Endometrium (tissue), 2 donors: ENCODE measurements around the gene ANKRA2.

Experiments
- FAIRE-seq: peaks from 2 replicates; lab custom pipeline; 2012; peaks lifted over from hg19 to GRCh38; lab: Jason Lieb, UNC
- donor health status: control.
- donor health status: control.

ANKRA2 gene, protein sequence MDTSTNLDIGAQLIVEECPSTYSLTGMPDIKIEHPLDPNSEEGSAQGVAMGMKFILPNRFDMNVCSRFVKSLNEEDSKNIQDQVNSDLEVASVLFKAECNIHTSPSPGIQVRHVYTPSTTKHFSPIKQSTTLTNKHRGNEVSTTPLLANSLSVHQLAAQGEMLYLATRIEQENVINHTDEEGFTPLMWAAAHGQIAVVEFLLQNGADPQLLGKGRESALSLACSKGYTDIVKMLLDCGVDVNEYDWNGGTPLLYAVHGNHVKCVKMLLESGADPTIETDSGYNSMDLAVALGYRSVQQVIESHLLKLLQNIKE

GRCh38 chr5:73565139-73565968 lies at the start of gene ANKRA2, which contains the start of gene UTP15:
Gene ANKRA2, minus strand, starts transcription at chr5:73565639. Its CDS starts 2,758 bp downstream, at chr5:73562881.
Gene UTP15, plus strand, starts transcription at chr5:73565743. Its CDS starts 1,602 bp downstream, at chr5:73567345.
- peak; percentile 93 for FAIRE-seq

DNA sequence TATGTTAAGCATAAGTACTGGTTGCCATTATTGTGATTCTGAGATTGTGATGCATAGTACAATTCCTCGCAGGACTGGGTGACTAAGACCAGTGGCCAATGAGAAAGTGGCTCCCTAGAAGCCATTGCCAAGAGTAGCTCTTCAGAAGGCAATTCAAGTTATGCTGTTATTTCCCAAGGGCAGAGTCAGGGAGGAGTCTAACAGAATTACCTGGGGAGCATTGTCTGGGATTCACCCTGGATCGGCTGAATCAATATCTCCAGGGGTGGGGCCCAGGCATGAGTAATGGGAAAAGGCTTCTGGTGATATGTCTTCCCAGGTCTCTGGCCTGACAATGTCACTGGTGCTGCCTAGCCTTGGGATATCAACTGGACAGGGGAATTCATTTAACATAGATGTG lies 49.6 kb upstream of the ANKRA2 start:
- FAIRE-seq, result no peak

DNA sequence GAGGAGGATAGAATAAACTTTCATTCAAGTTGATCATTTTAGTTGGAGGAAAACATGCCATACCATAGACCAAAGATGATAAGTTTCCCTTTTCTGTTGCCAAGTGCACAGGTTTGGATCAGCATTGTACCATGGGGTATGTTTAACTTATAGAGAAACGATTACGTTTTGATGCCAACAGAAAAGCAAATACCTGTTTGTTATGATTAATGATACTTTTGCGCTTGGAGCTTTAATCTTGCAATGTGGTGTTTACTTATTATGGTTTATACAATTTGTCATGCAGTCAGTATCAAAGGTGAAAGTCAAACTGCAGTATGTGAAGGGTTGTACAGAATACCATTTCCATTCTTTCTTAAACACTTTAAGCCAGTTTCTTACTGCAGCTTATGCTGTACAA lies 47.4 kb upstream of the ANKRA2 start:
- FAIRE-seq, result no peak

DNA sequence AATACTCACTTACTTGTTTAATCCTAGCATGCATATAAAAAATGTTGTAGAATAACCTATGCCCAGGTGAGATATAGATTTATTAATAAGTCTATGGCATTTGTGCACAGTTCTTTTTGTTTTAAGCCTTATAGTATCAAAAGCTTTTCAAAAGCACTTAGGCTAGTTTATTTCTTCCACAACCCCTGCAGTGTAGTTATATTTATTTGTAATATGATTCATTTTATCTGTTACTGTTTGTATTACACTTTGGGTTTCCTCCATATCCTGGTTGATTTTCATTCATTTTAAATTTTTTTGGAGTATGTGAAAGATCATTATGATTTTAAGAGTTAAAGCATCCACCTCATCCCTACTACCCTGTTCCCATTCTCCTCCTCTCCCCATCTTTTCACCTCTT lies 41.8 kb upstream of the ANKRA2 start:
- no peak for FAIRE-seq

- FAIRE-seq, result no peak
Measured at GRCh38 chr5:73606206-73606753, 40.8 kb upstream of the ANKRA2 start.

DNA sequence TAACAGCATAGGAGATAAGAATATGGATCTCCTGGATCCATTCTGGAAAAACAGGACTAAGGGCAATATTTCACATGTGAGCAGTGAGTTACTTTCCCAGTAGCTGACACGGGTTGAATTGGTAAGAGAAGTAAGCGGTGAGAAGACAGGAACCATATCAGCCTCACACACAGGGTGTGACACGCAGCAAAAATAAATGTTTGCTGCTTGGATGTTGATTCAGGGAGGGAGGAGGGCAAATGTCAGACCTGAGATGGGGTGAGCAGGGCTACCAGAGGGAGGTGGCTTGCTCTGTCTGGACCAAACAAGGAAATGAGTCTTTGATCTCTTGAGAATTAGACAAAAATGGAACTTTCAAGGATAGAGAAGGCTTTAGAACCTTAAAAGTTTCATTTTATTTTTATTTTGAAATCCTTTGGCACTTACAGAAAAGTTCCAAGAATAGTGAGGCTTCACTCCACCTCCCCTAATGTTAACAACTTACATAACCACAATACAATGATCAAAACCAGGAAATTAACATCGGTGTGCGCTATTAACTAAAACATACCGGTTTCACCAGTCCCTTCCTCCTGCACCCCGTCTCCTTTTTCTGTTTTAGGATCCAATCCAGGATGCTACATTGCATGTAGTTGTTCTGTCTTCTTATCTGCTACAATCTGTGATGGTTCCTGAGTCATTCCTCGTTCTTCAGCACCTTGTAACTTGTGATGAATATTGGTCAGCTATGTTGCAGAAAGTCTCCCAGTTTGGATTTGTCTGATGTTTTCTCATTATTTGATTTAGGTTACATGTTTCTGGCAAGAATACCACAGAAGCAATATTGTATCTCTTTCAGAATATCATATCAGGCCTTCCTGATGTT lies 40.0 kb upstream of the ANKRA2 start:
- FAIRE-seq, result no peak

- no peak for FAIRE-seq
Measured at GRCh38 chr5:73603998-73604397, 38.6 kb upstream of the ANKRA2 start.

DNA sequence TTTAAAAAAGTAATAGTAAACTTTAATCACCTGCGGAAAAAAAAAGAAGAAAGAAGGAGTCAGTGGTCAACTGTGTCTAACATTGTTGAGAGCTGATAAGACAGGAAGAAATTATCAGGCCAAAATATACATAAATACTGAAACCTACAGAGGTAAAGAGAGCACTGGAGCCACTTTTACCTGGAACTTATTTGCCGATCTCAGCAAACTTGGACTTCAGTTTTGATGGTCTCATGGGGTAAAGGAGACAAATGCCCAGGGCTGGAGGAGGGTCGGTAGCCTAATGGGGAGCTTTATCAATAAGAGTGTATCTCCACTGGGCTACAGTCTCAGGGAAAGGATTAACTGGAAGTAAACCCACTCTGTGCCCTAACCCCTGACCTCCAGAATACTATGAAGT lies 33.9 kb upstream of the ANKRA2 start:
- FAIRE-seq, result no peak

DNA sequence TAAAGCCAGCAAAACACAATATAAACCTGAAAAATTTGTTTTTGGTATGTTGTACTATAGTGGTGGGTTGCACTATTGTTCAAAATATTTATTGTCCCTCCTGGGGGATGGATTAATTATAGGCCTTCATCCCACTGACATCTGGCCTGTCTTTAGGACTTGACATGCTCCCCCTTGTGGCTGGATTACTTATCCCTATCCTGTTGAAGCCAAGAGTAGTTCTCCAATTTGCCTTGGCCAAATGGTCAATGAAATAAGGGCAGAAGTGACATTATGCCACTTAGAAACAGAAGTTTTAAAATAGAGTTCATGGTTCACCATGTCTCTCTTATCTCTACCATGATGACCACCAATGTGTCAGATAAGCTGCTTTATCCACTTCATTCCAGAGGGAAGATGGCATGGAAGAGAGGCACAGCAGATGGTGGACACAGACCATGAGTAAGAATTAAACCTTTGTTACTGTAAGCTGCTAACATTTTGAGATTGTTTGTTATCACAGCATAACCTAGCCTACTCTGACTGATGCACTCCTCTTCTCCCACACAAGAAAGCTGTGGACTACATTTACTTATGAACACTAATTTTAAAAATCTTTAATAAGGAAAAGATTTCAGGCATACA lies 31.4 kb upstream of the ANKRA2 start:
- FAIRE-seq, result no peak

DNA sequence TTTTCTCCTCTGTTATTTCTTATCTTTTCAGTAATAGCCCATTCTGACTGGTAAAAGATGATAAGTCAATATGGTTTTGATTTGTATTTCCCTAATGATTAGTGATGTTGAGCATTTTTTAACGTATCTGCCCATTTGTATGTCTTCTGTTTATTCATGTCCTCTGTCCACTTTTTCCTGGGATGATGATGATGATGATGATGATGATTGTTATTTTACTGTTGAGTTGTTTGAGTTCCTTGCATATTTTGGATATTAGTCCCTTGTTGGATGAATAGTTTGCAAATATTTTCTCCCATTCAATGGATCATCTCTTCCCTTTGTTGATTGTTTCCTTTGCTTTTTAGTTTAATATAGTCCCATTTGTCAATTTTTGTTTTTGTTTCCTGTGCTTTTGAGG lies 27.1 kb upstream of the ANKRA2 start:
- no peak for FAIRE-seq

- FAIRE-seq, result no peak
Measured at GRCh38 chr5:73591698-73592501, 26.5 kb upstream of the ANKRA2 start.

DNA sequence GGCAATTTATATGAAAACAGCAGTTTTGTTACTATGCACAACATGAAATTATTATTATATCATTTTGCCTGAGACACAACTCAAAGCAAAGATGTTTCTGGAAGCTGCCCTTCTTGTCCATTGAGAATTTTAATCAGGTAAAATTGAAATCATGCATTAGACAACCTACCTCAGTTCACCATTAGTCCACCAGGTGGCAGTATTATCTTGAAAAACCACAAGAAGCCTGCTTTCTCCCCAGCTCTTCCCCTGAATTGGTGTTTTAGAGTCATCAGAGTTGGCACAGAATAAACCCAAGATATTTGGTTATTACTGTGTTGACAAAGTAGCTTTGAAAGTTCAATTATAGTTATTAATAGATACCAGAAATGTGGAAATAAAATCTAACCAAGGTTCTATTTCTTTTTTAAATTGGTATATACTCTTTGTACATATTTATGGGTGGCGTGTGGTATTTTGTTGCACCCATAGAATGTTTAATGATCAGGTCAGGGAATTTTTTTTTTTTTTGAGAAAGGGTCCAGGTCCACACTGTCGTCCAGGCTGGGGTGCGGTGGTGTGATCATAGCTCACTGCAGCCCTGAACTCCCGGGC lies 25.8 kb upstream of the ANKRA2 start:
- peak; percentile 92 for FAIRE-seq

GRCh38 chr5:73587923-73588322 lies 22.5 kb upstream of the ANKRA2 start:
- FAIRE-seq, result no peak

DNA sequence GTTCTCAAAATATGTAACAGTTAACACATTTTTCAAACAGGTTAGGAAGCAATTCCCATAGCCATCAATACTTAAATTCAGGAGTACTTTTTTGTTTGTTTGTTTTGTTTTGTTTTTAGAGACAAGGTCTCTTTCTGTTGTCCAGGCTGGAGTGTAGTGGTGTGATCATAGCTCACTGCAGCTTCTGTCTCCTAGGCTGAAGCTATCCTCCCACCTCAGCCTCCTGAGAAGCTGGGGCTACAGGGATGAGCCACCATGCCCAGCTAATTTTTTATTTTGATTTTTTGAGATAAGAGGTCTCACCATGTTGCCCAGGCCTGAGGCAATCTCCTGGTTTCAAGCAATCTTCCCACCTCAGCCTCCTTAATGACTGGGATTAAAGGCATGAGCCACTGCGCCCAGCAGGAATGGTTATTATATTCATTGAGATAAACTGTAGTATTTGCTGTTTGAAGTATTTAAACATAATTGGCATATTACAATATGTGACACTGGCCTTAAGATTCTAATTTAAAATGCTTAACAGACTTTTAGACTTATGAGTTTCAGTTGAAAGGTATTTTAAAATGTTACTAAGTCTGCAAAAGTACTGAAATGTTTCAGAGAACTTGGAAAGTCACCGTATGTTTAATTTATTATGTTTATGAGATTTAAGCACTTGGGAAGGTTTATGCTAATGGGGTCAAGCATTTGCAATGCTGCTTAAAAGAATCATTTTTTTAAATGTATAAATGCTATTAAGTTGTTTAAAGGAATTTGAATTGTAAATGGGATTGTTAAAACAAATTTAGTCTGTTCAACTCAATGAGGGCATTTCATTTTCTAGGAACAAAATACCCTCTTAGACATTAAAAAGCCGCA lies 17.1 kb upstream of the ANKRA2 start:
- FAIRE-seq, result no peak

DNA sequence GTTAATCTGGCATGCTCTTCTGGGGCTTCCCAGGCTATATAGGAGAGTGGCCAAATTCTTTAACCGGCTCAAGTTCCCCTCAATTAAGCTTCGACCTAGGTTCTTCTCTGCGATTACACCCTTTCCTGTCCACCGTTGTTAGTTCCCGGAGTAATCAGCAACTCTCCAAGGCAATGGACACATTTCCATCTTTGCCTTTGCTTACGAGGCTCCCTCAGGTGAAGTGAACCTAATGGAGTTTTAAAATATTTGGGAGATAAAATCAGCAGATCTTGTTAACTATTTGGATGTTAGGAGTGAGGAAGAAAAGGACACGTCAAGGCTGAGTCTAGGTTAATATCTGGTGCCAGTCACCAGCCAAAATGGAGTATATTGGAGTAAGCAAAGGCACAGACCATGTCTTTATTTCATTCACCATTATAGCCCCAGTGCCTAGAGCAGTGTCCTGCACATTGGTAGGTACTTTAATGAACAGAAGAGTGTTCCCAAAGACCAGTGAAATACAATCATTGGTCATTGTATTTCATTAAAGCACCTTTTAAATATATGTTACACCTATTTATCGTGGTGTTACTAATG lies 619 bp upstream of the ANKRA2 start:
- FAIRE-seq, result no peak

GRCh38 chr5:73564675-73565074 lies 764 bp downstream of the ANKRA2 start:
- FAIRE-seq, result no peak

GRCh38 chr5:73564018-73564417 lies 1.4 kb downstream of the ANKRA2 start:
- FAIRE-seq, result no peak

GRCh38 chr5:73558950-73559349 lies 6.5 kb downstream of the ANKRA2 start:
- FAIRE-seq, result no peak

DNA sequence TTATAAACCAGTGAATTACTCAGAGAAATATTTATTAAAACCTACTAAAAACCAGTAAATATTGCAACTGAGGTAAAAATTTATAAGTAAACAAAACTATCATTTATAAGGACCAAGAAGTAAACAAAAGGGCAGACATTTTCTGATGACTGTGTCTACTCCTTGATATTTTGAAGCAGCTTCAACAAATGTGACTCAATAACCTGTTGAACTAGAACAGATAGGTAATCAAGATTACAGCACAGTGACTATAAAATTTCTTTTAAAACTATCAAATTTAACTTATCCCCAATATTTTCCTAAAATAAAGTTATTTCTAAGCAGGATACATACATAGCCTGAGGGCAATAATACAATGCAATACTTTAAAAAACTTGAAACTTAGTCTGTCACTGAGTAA lies 12.8 kb downstream of the ANKRA2 start:
- FAIRE-seq, result no peak
